T-helper 2 cell treated with Interferon-gamma antibody and Interleukin-4, amounts not matched to agents 100 ng/mL and 5 ng/mL, for 36 hours (primary cell): ENCODE data around the gene WWOX. TPM values are rescaled to one million over a fixed set of nuclear protein-coding genes. Genes with fewer than 3 reads are reported as not detected.

Experiments
- intact Hi-C: fragments of 100-400 bp; cut with micrococcal nuclease; formaldehyde crosslinking; loops from one replicate; pipeline ENCODE4 v1.15.1; 2023
- total RNA-seq: library from RNA; stranded (reverse); gene quantifications from 2 replicates; pipeline ENCODE4 v1.2.3, GENCODE V29; 2022

The WWOX gene
- total RNA-seq, 1 donor from 2014 or later, result 26.3 TPM

DNA sequence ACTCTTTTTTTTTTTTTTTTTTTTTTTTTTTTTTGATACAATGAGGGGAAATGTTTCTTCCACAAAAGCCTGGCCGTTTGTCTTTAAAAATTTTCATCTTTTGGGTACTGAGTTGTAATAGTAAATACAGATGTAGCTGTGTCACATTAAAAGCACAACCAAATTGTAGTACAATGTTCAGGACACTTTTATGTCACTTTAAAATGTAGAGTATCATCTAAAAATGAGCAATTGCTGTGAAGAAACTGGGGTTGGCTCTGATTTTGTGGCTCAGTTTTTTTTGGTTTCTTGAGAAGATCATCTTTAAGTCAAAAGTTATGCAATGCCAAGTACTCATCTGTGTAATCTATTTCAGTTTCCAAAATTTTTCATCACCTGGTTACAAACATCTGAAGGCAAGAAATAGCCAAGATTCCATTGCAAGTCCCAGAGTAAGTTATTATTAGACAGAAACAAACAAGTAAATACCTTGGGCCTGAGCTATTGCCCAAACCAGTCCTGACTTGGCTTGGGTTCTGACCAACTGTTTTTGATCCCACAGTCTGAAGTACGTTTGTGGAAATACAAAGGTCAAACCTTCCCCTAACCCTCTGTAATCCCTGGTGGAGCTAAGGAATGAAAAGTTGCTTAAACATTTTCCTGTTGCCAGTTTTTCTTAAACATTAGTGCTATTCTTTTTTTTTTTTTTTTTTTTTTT is 717.2 kb downstream of the WWOX start:
- intact Hi-C loops, result no loop called here

DNA sequence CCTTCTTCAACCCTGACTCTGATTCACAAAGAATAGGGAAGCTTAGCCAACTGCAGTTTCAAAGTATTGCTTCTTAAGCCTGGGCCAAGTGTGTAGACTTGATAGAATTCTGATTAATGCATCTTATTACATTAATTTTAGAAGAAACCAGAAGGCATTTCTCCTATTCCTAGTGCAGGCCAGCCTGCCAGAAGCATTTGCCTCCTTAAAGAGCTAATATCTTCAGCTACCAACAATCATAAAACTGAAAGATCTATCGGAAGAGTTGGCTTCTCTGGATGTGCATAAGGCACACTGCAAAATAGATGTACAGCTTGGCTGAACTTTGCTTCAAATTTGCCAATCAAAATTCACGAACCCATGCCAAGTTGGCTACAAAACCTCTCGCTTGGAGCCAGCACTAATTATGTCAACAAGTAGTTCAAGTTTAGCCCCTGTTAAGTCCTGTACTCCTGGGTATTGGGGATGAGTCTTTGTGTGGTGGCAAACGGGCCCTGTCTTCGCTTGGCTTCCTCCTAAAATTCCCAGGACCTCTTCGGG is 717.8 kb downstream of the WWOX start:
- intact Hi-C loops, result no loop called here

DNA sequence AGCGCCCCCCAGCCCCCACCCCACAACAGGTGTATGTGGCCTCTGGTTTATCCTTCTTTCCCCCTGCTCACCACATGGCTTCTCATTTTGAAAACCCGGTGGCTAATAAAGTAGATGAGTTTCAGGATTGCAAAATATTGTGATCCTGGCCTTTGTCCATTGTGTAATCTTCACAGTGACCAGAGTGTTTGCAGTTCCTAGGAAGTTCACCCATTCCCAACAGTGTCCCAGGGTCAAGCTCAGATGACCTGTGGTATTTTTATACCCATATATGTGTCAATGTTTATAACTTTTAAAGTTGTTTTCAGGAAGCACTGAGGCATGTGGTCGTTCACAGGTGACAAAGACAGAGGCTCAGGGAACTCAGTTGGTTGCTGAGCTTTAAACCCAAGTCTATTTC is 721.9 kb downstream of the WWOX start:
- intact Hi-C loops, result no loop called here

DNA sequence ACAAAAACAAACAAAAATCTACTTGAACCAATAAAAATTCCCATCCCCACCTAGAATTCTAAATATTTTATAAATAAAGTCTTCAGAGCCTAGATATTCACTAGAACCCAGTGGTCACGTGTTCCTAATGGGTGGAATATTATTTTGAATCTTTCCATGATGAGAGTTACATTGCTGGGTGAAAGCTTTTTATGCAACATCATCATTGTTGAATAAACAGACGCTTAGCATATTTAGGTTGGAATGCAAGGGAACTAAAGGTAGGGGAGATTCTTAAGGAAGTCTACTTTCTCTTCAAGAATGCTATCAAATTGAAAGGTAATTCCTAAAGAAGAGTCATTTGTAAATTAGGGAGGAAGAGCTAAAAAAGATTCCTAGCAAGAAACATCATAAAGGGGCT is 723.1 kb downstream of the WWOX start:
- intact Hi-C loops, result no loop called here

DNA sequence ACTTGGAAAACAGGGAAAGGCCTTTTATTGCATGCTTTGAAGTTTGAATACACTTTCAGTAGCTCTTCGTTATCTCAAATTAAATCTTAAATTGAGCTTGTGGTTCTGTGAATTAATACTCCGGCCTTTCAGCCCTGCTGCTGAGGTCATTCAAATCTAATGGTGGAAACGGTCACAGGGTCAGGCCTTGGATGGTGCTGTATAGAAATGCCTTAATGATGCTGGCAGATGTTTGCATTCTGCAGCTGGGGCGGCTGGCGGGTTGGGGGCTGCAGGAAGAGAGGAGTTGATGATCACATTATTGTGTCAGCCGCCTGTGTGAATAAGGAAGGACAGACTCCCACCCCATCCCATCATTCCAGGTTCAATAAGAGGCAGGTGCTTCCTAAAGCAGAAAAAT is 723.6 kb downstream of the WWOX start:
- intact Hi-C loops, result no loop called here

DNA sequence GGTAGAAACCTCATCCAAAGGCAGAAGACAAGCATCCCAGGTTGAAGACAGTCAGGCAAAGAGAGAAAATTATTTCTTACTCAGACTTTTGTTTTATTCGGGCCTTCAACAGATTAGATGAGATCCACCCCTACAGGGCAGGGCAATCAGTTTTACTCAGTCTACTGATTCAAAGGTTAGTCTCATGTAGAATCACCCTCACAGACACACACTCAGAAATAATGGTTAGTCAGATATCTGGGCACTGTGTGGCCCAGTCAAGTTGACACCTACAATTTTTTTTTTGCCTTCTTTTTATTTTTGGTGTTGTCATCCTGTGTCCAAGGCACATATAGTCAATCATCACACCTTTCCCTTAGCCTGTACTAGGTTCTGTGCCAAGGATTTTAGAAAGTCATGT is 729.8 kb downstream of the WWOX start:
- intact Hi-C loops, result no loop called here

DNA sequence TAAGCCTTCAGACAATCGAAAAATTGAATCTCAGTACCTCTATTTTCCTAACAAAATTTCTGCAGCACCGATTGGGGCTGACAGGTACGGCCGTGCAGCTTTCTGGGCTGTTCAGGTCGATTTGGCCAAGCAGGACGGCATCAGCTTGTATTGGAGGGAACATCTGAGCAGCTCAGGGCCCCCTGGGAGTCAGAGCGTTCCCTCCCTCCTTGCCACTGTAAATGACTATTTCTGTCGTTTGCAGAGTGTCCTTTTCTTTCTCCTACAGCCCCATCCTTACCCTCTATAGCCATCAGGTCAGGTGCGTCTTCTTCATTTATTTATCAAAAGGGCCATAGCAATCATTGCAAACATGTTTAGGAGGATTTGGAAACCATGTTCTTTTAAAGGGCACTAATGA is 731.1 kb downstream of the WWOX start:
- intact Hi-C loops, result no loop called here

DNA sequence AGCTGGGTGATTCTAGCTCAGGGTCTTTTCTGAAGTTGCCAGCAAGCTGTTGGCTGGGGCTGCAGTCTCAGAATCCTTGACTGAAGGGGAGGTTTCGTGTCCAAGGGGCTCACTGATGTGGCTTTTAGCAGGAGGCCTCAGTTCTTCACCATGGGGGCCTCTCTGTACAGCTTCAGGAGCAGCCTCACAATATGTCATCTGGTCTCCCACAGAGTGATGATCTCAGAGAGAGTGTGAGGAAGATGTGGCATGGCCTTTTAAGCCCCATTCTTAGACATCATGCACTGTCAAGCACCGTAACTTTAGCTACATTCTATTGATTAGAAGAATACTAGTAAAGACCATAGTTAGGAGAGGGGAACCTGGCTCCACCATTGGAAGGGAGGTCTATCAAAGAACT is 732.6 kb downstream of the WWOX start:
- intact Hi-C loops, result no loop called here

DNA sequence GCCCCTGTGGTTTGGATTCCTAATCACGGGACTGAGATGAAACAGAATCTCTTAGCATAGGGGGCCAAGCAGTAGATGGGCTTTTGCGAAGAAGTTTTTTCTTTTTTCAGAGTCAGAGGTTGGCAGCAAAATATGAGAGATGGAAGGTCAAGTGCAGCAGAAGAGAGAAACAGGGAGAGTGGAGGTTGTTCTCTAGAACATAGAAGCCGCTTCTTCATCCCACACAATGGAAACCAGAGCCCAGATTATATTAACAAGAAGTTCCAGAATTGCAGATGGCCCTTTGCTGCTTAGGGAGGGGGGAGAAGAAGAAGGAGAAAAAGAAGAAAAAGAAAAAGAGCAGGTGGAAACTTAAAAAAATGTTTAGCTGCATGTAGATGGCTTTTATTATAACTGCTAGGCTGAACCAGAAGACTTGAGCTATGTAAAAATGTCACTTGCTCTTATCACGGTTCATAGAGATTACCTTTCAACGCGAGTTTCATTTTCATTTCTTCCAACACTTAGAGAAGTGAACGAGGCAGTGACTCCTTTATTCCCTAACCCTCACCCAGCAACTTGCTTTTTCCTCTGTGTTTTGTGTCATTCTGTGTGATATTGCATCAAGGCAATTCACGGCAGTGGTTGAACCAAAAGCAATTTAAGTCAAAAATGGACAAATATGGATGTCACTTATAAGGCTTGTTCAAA is 737.5 kb downstream of the WWOX start:
- intact Hi-C loops, result no loop called here

DNA sequence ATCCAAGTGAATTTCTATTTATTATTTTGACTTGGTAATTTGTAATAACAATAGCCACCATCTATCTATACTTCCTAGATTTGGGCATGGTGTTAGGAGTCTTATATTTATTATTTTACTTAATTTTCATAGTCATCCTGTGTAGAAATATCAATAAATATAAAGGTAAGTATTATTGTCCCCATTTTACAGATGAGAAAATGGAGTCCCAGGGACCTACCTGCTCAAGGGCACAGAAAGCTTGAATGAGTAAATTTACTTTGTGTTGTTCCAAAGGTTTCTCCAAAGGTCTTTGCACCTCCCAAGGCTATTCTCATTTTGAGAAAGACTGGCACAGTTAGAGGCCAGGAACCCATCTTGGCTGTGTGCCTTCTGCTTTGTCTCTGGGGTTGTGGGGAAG is 738.3 kb downstream of the WWOX start:
- intact Hi-C loops, result no loop called here

DNA sequence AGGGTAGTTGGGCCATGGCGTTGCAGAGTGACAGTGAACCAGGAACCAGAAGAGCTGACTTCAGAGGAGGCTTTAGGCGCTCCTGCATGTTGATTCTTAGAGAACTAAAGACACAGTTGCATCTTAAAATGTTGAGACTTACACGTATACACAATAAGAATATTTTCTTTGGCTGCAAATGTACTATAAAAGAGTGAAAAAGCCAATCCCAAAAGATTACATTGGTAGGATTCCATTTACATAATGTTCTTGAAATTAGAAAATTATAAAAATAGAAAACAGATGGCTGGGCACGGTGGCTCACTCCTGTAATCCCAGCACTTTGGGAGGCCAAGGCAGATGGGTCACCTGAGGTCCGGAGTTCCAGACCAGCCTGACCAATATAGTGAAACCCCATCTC is 738.8 kb downstream of the WWOX start:
- intact Hi-C loops, result no loop called here

DNA sequence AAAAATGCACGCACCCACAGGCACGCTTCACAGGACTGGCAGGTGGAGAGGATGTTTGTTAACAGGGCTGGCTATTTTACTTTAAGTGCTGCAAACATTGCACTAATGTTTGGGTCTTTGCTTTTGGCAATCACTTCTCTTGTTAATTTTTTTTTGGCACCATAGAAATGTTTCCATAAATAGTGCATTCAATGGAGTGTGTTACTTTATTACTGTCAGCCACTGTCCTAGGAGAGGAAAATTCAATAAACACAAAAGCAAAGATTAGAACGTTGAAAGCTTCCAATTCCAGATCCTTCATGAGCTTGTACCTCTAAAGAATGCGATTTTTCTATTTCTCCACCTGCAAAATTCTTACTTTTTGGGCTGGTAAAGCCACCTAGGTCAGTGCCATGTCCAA is 743.5 kb downstream of the WWOX start:
- intact Hi-C loops, result no loop called here

DNA sequence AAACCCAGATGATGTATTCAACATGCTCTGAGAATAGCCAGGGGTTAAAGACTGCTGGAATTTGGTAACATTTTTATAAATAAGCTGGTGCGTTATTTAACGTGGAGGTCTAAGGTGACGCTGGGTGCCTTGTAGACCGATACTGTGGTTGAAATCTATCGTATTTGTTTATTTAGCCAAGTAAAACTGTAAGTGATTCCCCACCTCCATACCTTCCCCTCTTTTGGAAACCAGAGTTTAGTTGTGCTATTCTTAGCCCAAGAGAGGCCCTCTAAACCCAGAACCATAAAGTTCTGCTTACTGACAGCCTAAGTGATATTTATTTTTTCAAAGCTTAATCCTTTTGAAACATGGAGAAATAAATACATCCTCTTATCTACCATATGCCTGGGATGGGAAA is 744.5 kb downstream of the WWOX start:
- intact Hi-C loops, result no loop called here

DNA sequence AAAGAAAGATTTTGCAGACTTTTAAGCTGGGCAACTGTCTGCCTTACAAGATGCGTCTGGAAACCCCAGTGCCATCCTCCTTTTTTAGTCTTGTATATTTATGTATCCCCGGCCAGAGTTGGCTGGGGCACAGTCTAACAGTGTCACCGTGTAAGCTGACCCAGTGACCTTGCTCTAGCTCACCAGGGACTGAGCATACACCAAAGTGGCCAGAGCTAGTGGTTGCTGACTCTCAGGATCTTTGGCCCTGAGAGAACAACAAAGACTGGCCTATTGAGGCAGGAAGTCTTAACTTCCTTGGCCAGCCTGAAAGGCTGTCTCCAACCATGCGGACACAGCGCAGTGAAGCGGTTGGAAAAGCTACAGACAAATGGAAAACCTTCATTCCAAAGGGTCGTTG is 745.2 kb downstream of the WWOX start:
- intact Hi-C loops, result no loop called here

DNA sequence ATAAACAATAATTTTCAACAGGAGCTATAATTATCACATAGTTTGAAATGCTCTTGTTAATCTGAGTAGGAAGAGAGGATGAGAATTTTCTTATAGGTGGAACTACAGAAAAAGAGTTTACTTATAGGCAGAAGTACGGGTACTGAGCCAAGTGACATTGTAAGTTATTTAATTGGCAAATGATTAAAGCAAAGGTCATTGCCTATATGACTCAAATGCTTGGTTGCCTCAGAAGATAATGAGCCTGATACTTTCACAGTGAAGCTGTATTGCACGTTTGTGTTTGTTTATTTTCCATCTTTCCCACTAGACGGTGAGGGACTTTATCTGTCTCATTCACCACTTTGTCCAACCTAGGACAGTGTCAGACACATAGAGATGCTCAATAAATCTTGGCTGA is 751.8 kb downstream of the WWOX start:
- intact Hi-C loops, result no loop called here

DNA sequence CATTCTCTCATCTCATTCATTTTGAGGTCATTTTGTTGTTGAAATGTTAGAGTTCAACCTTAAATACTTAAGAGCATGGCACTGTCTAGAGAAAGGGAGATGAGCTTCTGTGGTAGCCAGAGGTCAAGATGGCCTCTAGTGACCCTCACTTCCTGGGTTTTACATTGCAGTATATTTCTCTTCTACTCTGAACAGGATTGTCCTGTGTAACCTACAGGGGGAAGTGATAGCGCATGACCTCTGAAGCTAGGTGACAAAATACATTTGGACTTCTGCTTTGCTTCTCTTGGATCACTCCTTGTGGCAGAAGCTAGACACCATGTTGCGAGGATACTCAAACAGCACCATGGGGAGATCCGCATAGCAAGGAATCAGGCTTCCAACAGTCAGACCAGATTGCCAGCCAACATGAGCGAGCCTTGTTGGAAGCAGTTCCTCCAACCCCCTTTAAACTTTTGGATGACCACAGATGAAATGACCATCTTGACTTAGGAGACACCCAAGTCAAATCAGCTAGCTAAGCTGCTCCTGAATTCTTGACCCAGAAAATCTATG is 752.7 kb downstream of the WWOX start:
- intact Hi-C loops, result no loop called here

DNA sequence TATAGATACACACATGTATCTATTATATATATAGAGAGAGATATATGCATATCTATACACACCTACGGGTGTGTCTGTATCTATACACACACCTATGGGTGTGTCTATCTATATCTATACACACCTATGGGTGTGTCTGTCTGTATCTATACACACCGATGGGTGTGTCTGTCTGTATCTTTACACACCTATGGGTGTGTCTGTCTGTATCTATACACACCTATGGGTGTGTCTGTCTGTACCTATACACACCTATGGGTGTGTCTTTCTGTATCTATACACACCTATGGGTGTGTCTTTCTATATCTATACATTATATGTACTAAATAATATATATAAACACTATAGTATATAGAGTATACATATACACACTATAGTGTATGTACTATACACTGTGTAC is 762.6 kb downstream of the WWOX start:
- intact Hi-C loops, result no loop called here

DNA sequence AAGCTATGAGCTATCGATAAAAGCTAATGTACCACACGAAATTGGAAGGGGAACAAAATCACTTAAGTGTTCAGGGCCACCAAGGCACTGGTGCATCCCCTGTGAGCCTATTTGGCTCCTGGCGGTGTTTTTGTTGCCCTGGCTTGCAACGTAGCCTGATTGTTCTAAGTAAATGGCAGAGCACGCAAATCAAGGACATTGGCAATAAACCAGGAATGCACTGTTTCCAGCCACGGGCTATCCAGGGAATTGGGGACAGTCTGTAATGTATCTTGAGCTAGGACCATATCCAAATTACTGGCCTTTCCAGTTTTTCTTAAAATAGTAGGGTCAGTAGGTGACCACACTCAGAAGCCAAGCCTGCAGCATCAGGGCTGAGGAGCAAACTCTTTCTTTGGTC is 767.1 kb downstream of the WWOX start:
- intact Hi-C loops, result no loop called here

DNA sequence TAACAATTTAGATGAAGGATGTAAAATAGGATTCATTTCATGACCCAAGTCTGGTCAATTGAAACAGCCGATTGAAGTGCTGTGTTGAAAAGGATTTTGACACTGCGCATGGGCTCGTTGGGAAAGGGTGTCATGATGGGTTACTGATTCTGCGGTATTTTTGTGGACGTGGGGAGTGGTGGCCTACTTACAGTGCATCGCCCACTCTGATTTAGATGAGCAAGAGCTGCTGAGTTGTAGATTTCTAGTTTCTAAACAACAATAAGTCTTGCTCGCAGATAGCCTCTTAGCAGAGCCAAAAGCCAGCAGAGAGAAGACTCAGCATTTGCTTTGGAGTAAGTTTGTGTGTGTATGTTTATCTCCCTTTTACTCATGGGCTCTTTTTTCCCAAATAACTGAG is 770.0 kb downstream of the WWOX start:
- intact Hi-C loops, result no loop called here

DNA sequence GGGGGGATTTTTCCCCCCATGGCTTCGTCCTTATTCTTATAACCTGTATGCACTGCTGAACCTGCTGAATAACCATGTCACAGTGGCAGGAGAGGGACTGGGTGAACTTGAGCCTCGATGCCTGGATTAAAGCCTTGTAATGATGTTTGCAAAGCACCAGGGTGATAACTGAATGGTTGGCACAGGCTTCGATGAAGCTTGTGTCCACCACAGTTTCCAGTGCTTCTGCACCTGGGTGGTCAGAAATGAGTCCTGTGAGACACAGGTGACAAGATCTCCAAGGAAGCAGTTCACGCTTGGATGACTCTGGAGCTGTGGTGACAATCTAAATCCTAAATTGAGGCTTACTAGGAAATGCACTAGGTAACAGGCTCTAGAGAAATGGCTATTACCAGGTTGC is 771.8 kb downstream of the WWOX start:
- intact Hi-C loops, result no loop called here

DNA sequence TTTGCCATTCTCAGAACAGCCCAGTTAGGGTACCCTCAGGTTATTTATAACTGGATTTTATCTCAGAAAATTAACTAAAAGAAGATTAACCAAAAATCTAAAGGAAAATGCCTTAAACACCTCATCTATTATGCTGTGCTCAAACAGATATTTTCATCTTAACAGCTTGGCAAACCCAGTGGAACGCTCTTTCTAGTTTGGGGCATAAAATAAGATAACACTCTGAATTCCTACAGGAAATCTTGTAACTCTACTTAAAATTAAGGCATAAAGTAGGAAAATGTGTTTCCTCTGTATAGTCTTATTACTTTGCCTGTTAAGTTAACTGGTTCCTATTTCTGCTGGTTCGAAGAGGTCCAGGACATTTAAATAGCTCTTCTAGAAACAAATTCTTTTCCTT is 777.2 kb downstream of the WWOX start:
- intact Hi-C loops, result no loop called here

DNA sequence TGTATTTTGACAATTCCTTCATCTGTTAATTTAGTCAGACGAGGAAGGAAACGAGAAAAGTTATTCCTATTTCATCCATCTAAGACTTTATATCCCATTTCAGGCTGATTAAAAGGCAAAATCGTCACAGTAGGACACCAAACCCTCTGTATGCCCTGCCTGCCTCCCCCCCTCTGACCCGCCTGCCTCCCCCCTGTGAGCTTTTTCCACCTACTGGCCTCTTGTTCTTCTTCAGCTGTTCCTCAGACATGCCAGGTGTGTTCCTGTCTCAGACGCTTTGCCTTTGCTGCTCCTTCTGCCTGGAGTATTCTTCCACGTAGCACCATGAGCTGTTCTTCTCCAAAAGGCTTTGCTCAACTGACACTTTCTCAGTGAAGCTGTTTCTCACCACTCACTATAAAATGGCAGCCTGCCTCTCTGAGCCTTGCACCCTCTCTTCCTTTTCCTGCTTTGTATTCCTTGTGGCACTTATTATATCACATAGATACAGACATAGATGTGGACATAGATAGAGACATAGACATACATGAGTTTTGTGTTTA is 777.7 kb downstream of the WWOX start:
- intact Hi-C loops, result no loop called here

DNA sequence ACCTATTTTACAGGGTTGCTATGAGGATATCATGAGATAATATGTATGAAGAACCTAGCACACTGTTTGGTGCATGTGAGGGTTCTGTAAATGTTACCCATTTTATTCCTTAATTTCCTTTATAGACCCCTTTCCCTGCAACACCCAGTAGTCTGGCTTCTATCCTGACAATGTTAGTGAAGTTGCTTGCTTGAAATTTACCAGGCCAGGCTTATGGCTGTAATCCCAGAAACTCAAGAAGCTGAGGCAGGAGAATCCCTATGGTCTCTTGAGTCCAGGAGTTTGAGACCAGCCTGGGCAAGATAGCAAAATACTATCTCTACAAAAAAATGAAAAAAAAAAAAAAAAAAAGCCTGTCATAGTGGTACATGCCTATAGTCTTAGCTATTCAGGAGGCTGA is 779.1 kb downstream of the WWOX start:
- intact Hi-C loops, result no loop called here
